ENCODE data around the gene DLG2. TPM values are rescaled to one million over a fixed set of nuclear protein-coding genes. Genes with fewer than 3 reads are reported as not detected.

Gene DLG2
- total and polyA plus RNA-seq, 2 of the 8 experiments (the other 6 are each of a cell fraction or from before 2014, with no cell fraction given) = 1.7 to 14.3 TPM

DNA sequence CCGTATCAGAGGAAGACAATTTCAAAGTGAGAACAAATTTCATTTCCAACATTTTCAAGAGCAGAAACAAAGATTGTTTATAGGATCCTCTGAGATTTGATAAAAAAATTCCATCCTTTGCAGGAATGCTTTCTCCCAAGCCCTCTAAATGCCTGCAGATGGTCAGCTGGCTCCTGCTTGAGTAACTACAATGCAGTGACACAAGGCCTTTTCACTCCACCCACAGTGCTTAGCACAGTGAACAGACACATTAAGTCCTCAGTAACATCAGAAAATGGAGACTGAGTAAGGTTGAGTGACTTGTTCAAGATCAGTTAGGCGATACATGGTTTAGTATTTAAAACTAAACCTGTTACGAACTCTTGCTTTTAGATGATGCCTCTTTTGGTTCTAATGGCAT lies 1813.8 kb downstream of the DLG2 start (continued):
- TF ChIP-seq, protein P1, sequence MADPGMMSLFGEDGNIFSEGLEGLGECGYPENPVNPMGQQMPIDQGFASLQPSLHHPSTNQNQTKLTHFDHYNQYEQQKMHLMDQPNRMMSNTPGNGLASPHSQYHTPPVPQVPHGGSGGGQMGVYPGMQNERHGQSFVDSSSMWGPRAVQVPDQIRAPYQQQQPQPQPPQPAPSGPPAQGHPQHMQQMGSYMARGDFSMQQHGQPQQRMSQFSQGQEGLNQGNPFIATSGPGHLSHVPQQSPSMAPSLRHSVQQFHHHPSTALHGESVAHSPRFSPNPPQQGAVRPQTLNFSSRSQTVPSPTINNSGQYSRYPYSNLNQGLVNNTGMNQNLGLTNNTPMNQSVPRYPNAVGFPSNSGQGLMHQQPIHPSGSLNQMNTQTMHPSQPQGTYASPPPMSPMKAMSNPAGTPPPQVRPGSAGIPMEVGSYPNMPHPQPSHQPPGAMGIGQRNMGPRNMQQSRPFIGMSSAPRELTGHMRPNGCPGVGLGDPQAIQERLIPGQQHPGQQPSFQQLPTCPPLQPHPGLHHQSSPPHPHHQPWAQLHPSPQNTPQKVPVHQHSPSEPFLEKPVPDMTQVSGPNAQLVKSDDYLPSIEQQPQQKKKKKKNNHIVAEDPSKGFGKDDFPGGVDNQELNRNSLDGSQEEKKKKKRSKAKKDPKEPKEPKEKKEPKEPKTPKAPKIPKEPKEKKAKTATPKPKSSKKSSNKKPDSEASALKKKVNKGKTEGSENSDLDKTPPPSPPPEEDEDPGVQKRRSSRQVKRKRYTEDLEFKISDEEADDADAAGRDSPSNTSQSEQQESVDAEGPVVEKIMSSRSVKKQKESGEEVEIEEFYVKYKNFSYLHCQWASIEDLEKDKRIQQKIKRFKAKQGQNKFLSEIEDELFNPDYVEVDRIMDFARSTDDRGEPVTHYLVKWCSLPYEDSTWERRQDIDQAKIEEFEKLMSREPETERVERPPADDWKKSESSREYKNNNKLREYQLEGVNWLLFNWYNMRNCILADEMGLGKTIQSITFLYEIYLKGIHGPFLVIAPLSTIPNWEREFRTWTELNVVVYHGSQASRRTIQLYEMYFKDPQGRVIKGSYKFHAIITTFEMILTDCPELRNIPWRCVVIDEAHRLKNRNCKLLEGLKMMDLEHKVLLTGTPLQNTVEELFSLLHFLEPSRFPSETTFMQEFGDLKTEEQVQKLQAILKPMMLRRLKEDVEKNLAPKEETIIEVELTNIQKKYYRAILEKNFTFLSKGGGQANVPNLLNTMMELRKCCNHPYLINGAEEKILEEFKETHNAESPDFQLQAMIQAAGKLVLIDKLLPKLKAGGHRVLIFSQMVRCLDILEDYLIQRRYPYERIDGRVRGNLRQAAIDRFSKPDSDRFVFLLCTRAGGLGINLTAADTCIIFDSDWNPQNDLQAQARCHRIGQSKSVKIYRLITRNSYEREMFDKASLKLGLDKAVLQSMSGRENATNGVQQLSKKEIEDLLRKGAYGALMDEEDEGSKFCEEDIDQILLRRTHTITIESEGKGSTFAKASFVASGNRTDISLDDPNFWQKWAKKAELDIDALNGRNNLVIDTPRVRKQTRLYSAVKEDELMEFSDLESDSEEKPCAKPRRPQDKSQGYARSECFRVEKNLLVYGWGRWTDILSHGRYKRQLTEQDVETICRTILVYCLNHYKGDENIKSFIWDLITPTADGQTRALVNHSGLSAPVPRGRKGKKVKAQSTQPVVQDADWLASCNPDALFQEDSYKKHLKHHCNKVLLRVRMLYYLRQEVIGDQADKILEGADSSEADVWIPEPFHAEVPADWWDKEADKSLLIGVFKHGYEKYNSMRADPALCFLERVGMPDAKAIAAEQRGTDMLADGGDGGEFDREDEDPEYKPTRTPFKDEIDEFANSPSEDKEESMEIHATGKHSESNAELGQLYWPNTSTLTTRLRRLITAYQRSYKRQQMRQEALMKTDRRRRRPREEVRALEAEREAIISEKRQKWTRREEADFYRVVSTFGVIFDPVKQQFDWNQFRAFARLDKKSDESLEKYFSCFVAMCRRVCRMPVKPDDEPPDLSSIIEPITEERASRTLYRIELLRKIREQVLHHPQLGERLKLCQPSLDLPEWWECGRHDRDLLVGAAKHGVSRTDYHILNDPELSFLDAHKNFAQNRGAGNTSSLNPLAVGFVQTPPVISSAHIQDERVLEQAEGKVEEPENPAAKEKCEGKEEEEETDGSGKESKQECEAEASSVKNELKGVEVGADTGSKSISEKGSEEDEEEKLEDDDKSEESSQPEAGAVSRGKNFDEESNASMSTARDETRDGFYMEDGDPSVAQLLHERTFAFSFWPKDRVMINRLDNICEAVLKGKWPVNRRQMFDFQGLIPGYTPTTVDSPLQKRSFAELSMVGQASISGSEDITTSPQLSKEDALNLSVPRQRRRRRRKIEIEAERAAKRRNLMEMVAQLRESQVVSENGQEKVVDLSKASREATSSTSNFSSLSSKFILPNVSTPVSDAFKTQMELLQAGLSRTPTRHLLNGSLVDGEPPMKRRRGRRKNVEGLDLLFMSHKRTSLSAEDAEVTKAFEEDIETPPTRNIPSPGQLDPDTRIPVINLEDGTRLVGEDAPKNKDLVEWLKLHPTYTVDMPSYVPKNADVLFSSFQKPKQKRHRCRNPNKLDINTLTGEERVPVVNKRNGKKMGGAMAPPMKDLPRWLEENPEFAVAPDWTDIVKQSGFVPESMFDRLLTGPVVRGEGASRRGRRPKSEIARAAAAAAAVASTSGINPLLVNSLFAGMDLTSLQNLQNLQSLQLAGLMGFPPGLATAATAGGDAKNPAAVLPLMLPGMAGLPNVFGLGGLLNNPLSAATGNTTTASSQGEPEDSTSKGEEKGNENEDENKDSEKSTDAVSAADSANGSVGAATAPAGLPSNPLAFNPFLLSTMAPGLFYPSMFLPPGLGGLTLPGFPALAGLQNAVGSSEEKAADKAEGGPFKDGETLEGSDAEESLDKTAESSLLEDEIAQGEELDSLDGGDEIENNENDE (IDR thresholded peaks at IDR 0.05; ENCODE audit: insufficient replicate concordance, low read length) = no peak
- TF ChIP-seq CBX8 (IDR thresholded peaks at IDR 0.05; ENCODE audit: borderline replicate concordance, low read depth, low read length) = no peak
